ENCODE data around the gene RAD50. TPM values are rescaled to one million over a fixed set of nuclear protein-coding genes. Genes with fewer than 3 reads are reported as not detected.
A peak's percentile ranks its signal among the peaks of the same experiment; 100 is the strongest.
"Not testable (repeated sequence)": the region's sequence is repeated elsewhere in the genome, so short reads cannot be mapped to it uniquely, and the experiment has no call there.

Gene RAD50
- total and polyA plus RNA-seq, 4 experiments from 2014 or later: 6.9 to 36.2 (median 34.2) TPM

DNA sequence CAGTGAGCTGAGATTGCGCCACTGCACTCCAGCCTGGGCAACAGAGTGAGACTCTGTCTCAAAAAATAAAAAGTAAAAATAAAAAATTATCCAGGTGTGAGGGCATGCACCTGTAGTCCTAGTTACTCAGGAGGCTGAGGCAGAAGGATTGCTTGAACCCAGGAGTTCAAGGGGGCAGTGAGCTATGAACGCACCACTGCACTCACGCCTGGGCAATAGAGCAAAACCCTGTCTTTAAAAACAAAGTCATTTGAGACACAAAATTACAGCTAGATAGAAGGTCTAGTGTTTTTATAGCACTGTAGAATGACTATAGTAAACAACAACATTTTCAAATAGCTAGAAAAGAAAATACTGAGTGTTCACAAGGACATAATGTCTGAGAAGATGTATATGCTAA is 133.4 kb downstream of the RAD50 start:
- intact Hi-C loops (cut with micrococcal nuclease): no loop called here
- Histone ChIP-seq H3K4me3 (ENCODE audit: low read length in 2 of 2) (no peak overlapping the region), H3K36me3 (ENCODE audit: insufficient read depth, low read length) (no peaks in the 10 kb centered on the region), H3K9me3 (ENCODE audit: control insufficient read depth in 1 of 2, low read length in 2 of 2) (no peaks in the 10 kb centered on the region), H3K4me1 (ENCODE audit: insufficient read depth, low read length) (peaks cover 28% of the 10 kb centered on the region), H3K27me3 (ENCODE audit: insufficient read depth, low read length) (no peaks in the 10 kb centered on the region), H3K27ac (ENCODE audit: low read depth, low read length) (no peak overlapping the region)
- no peak for DNase-seq
- Mint-ChIP-seq H3K4me1 (peaks cover 23 to 31% (median 27%) of the 10 kb centered on the region in 4 donors), H3K9me3 (no peaks in the 10 kb centered on the region), H3K27me3 (no peaks in the 10 kb centered on the region), H3K4me3 (no peak overlapping the region), H3K27ac (peak overlapping the region in 1 of 7 donors; percentile 78), H3K36me3 (peaks cover 0 to 6% of the 10 kb centered on the region in 2 donors)
- CTCF ChIA-PET (ENCODE audit: partially characterized antibody): interaction anchor here (1.3 kb wide), 1 partner anchor 13 kb away, joined by 3 read pairs; no protein-coding TSS in a partner anchor
- POLR2A ChIA-PET (ENCODE audit: partially characterized antibody): no interaction called here

- Mint-ChIP-seq H3K4me1 (peaks cover 21 to 29% (median 25%) of the 10 kb centered on the region in 4 donors), H3K36me3 (peaks cover 0 to 15% of the 10 kb centered on the region in 2 donors), H3K27ac (peak overlapping the region in 3 of 7 donors; percentile 1 to 12 (median 3))
- H3K9me3 Mint-ChIP-seq; H3K27ac ChIP-seq (ENCODE audit: low read depth, low read length); H3K9me3 ChIP-seq (ENCODE audit: control insufficient read depth in 1 of 2, low read length in 2 of 2); H3K36me3 ChIP-seq (ENCODE audit: insufficient read depth, low read length); H3K27me3 Mint-ChIP-seq; intact Hi-C loops (cut with micrococcal nuclease); DNase-seq; H3K27me3 ChIP-seq (ENCODE audit: insufficient read depth, low read length); POLR2A ChIA-PET (ENCODE audit: partially characterized antibody); H3K4me3 ChIP-seq (ENCODE audit: low read length in 2 of 2); H3K4me3 Mint-ChIP-seq: not testable (repeated sequence)
- H3K4me1 ChIP-seq (ENCODE audit: insufficient read depth, low read length): peaks cover 28% of the 10 kb centered on the region
- CTCF ChIA-PET (ENCODE audit: partially characterized antibody): interaction anchor here (0.9 kb wide), 1 partner anchor 165 kb away, joined by 3 read pairs; no protein-coding TSS in a partner anchor
These were observed 135.2 kb downstream of the RAD50 start for GRCh38 chr5:132691755-132692631.

GRCh38 chr5:132692632-132692967 is 135.8 kb downstream of the RAD50 start:
- POLR2A ChIA-PET (ENCODE audit: partially characterized antibody): no interaction called here
- intact Hi-C loops (cut with micrococcal nuclease): no loop called here
- DNase-seq: no peak
- Histone ChIP-seq H3K27ac (ENCODE audit: low read depth, low read length) (no peak overlapping the region), H3K9me3 (ENCODE audit: control insufficient read depth in 1 of 2, low read length in 2 of 2) (no peaks in the 10 kb centered on the region), H3K27me3 (ENCODE audit: insufficient read depth, low read length) (no peaks in the 10 kb centered on the region), H3K4me1 (ENCODE audit: insufficient read depth, low read length) (peaks cover 27% of the 10 kb centered on the region), H3K36me3 (ENCODE audit: insufficient read depth, low read length) (peaks cover under 1% of the 10 kb centered on the region), H3K4me3 (ENCODE audit: low read length in 2 of 2) (no peak overlapping the region)
- peaks cover 21 to 29% (median 25%) of the 10 kb centered on the region in 4 donors for H3K4me1 Mint-ChIP-seq
- H3K27me3 Mint-ChIP-seq: no peaks in the 10 kb centered on the region
- H3K4me3 Mint-ChIP-seq: no peak overlapping the region
- peaks cover 0 to 21% of the 10 kb centered on the region in 2 donors for H3K36me3 Mint-ChIP-seq
- no peak overlapping the region for H3K27ac Mint-ChIP-seq
- CTCF ChIA-PET (ENCODE audit: partially characterized antibody): no interaction called here
- no peaks in the 10 kb centered on the region for H3K9me3 Mint-ChIP-seq

Other genes with a start within 250 kb of the RAD50 start
- 1 to 10 TPM; 8.9 to 10.0 TPM for gene SLC22A5, start 187.3 kb upstream of the RAD50 start, total RNA-seq
- gene SLC22A5, start 187.3 kb upstream of the RAD50 start, polyA plus RNA-seq: 1 to 10 TPM; 1.9 to 2.9 TPM
- 100 to 1,000 TPM; 192 to 202 TPM for gene IRF1, start 66.2 kb upstream of the RAD50 start, total RNA-seq
- 100 to 1,000 TPM; 192 to 237 TPM for gene IRF1, start 66.2 kb upstream of the RAD50 start, polyA plus RNA-seq
- not detected for gene IL5, start 13.5 kb upstream of the RAD50 start, total RNA-seq
- not detected for gene IL5, start 13.5 kb upstream of the RAD50 start, polyA plus RNA-seq
- not detected for gene IL13, start 101.2 kb downstream of the RAD50 start, total RNA-seq
- not detected for gene IL13, start 101.2 kb downstream of the RAD50 start, polyA plus RNA-seq
- not detected for gene IL4, start 117.0 kb downstream of the RAD50 start, total RNA-seq
- not detected for gene IL4, start 117.0 kb downstream of the RAD50 start, polyA plus RNA-seq
- 10 to 100 TPM; 18.7 to 25.9 TPM for gene KIF3A, start 180.6 kb downstream of the RAD50 start, total RNA-seq
- 10 to 100 TPM in 1 of 2 donors, 1 to 10 TPM in 1; 9.7 to 18.3 TPM for gene KIF3A, start 180.6 kb downstream of the RAD50 start, polyA plus RNA-seq
- 10 to 100 TPM; 12.5 to 13.0 TPM for gene CCNI2, start 190.4 kb downstream of the RAD50 start, total RNA-seq
- 1 to 10 TPM in 1 of 2 donors, under 1 TPM in 1; 0.86 to 3.1 TPM for gene CCNI2, start 190.4 kb downstream of the RAD50 start, polyA plus RNA-seq
- 10 to 100 TPM; 12.6 to 13.8 TPM for gene SEPTIN8, start 220.3 kb downstream of the RAD50 start, total RNA-seq
- 1 to 10 TPM; 1.1 to 3.3 TPM for gene SEPTIN8, start 220.3 kb downstream of the RAD50 start, polyA plus RNA-seq

All from CD4-positive, alpha-beta memory T cell (primary cell).